GM21515 (cell line): ENCODE measurements around the gene AGXT.

Source experiments
- ATAC-seq: cut with Tn5 transposase; IDR thresholded peaks from one replicate; pipeline ENCODE4 v1.9.1; 2021; ENCODE audit not compliant: unreplicated experiment

Gene AGXT

DNA sequence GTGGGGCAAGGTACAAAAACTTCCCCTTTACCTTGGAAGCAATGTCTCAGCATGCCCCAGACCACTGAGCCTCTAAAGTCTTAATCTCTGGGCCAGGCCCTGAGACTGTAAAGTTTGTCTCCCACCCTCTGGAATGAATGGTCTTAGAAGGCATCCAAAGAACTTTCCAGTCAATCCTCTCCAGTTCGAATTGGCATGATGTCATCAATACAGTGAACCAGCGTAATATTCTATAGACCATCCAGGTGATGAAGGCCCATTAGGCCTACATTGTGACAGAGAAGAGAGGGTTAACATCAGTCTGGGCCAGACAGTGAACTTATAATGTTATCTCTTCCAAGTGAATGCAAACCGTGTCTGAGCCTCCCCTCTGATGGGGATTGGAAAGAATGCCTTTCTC lies 16.1 kb downstream of the AGXT start:
- no peak for ATAC-seq

DNA sequence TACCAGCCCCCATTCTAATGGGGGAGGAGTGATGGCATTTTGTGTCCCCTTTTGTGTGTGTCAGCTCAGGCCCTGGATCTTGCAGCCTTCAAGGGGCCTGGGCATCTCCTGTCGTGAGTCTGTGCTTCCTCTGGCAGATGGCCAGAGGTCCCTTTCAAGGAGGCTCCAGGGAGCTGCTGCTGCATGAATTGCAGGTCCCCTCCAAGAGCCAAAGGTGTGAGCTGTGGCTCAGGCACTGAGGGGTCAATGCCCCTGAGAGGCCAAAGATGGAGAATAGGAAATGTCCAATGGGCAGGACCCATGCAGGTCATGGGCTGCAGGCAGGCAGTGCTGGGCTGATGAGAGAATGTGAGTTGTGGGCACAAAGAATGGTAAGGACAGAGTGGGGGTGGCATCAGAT lies 16.9 kb downstream of the AGXT start:
- ATAC-seq = no peak

DNA sequence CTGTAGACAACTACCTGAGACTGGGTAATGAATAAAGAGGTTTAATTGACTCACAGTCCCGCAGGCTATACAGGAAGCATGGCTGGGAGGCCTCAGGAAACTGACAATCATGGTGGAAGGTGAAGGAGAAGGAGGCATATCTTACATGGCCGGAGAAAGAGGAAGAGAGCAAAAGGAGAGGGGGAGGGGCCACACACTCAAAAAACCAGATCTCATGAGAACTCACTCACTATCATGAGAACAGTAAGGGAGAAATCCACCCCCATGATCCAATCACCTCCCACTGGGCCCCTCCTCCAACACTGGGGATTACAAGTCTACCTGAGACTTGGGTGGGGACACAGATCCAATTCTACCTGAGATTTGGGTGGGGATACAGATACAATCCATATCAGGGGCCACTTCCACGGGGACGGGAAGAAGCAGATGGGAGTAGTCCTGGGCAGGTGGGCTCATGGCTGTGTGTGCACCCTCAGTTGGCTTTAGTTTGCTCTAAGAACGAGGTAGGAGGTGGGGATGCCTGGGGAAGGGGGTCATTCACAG lies 17.5 kb downstream of the AGXT start:
- ATAC-seq = no peak

DNA sequence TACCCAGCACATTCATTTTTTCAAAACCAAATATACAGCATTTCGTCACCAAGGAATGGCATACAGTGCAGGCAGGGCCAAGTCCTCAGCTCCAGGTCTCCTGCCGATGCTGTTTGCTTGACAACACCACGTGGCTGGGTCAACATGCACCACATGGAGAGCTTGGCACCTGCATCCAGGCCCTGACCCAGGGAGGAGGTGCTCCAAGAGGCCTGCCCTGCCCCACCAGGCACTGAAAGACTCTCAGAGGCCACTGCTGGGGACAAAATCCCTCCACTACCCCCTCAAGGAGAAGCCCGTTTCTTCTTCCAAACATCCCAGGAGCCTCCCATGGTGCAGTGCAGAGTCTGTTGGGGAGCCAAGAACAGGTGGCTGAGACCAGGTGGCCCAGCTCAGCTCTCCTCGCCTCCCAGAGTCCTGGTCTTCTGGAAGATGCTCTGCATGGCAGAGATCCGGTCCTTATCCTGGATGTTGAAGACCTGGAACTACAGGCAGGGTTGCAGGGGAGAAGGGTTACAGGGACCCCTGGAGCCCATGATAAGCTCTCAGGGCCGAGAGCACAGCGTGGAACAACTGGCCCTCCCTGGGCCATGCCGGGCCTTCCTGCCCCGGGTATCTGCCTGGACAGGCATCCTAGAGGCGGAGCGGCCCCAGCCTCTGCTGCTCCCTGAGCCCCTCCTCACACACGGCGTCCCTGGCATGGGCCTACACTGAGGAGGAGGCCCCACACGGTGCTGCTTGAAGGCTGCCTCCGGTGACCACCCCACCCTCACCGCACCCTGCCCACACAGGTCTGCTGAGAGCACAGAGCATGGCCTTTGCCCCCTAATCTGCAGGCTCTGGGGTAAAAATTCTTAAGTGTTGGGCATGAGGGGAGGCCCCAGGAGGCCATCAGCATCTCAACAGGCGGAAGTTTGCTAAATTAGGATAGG lies 18.3 kb downstream of the AGXT start:
- ATAC-seq = no peak

DNA sequence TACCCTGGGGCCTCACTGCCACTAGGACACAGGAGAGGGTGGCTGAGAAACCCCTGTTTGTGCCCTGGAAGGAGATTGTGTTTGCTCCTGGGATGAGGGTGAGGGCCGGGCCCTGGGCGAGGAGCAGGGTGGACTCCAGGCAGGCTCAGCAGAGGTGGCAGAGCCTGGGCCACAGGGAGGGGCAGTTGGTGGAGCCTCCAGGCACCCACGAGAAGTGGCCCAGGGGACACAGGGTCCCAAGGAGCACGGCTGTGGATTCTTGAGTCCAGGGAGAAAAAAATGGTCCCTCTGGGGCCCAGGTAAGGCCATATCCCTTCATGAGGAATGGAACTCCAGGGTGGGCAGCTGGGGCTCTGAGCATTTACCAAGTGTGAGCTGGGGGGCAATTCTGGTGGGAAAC lies 19.0 kb downstream of the AGXT start:
- ATAC-seq = no peak

DNA sequence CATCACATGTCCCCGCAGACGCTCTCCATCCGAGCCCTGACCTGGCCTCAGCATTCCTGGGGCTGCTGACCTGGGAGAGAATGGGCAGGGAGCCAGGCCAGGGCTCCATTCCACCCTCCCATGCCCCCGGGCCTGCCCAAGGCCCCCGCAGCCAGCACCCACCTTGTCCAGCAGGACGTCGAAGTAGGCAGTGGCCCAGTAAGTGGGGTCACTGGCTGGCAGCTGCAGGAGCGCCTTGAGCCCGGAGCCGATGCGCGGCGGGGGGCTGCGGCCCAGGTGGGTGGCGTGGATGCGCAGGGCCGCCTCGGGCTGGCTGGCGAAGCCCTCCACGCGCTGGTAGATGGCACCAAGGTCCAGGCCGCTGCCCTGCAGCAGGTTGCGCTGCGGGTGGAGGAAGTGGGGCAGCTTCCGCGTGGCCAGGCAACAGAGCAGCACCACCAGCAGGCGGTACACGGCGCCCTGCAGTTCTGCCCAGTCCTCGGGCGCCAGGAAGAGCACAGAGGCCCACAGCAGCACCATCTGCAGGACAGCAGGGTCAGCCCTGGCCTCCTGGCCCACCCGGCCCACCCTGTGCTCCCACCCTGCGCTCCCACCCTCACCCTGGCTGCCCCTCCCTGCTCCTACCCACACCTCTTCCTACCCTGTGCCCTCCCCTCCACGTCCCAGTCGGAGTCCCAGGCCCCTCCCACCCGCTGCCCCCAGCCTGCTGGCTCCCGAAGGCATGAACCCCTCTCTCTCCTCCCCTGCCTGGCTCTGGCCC lies 19.7 kb downstream of the AGXT start:
- no peak for ATAC-seq

DNA sequence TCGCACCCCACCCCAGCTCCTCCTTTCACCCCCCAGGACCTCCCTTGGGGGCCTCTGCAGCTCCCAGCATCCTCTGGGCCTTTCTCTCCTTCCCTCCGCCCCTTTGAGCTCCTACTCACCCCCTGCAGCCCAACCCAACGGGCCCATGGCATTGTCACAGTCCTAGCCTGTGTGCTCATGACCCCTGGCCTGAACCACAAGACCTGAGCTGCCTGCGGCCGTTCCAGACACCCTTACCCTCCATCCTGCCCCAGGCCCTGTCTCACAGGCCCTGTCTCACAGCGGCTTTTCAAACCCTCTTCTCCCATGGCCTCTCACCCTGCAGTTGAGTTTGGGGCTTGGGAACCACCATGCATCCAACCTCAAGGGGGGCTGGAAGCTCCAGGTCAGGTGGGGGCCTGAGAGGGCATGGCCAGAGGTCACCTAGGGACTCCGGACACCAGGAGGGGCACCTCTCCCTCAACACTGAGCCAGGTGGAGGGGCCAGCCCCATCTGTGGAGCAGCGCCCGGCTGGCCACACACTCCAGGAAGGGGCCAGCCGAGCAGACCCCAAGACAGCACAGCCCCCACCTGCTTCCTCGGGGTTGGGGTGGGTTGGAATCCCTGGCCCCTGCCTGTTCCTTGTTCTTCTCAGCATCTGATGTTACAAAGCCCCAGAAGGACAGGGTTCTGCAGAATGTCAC lies 20.4 kb downstream of the AGXT start:
- no peak for ATAC-seq

DNA sequence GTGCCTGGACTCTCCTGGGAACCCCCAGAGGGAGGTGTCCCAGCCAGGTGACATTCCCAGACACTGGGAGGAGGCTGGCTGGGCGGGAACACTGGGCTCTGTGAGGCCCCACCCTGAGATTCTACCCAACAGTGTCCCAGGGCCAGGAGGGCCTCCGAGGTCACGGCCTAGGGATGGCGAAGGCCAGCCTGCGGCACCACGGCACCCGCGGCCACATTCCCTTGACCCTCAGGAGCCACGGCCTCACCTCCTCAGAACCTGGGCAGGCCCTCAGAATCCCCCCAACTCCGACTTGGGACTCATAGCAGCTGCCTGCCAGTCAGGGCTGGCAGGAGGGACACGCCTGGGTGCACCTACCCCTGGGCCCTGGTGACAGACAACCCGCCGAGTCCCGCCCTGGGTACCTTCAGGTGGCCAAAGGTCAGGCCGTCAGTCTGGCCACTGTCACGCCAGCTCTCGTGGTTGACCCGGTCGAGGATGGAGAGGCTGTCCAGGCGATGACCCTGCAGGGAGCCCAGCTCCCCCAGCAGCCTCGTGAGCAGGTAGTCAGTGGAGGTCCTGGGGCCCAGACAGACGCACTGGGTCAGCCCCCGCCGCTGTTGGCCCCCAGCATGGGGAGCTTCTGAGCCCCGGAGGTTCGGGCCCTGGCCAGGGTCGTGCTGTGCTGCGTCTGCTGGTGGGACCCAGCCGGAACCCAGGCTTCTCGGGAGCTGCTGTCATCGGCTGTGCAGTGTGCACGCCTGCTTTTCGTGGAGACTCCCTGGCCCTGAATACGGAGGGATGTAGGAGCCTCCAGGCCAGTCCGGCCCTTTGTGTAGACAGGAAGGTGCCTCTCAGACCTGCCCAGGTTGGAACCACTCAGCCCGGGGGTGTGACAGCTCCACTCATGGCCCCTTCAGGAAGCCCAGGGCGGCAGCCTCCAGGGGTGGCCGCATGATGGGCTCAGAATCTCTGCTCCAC lies 21.3 kb downstream of the AGXT start:
- no peak for ATAC-seq

DNA sequence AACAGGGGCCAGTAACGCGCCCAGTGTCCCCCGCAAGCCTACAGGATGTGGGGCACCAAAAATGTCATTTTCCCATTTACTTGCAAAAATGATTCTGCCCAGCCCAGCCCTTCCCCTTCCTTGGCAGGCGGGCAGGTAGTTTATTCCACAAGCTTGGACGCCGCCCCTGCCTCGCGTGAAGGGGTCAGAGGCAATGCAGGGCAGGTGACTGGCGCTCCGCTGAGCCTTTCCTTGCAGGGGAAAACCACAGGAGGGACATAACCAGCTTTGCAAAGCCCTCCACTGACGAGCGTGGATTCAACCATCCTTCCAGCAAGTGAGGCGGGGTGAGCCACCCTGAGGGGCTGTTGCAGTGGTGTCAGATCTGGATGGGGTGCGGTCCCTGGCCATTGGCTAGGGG lies 22.1 kb downstream of the AGXT start:
- ATAC-seq = no peak

DNA sequence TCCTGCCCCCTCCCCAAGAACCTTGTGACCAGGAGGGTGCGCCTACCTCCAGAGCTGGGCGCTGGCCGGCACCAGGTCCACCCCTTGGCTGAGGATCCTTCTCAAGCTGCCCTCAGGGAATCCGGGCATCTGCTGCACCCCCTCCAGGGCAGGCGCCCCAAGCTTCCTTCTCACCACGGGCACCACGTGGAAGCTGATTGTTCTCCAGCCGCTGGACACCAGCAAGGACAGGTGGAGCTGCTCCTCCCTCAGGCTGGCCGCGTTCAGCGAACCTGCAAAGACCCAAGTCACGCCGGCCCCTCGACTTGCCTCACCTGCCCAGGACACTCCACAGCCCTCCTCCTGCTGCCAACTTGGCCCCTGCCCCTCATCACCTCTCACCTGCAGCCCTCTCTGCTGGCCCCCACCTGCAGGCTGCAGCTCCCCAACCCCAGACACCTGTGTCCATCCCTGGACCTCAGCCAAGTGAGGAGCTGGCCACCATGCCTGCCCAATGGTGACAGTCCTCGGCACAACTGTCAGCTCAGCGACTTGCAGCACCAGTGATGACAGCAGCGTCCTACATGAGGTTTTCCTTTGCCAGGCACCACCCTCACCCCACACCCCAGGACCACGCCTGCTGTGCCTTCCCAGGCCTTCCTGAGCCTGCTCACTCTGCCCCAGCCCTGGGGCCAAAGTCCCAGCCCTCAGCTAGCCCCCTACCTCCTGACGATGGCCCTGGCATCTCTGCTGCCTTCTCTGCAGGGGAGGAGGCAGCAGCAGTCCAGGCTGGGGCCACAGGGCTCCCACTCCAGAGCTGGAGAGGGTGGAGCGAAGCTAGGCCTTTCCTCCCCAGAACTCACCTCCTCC lies 23.1 kb downstream of the AGXT start:
- ATAC-seq = no peak

DNA sequence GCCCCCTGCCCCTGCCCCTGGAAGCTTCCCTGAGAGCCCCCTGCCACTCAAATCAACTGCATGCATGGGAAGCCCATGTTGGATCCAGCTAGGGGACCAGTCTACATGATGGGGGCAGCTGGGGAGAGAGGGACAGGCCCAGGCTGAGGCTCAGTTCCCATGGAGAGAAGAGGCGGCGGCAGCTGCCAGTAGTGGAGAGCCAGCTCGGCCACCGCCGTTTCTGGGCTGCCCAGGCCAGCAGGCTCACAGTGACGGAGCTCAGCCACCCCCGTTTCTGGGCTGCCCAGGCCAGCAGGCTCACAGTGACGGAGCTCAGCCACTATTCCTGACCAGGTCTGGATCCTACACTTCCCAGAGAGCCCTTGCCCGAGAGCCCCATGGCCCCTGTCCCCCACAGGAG lies 23.7 kb downstream of the AGXT start:
- ATAC-seq = no peak

DNA sequence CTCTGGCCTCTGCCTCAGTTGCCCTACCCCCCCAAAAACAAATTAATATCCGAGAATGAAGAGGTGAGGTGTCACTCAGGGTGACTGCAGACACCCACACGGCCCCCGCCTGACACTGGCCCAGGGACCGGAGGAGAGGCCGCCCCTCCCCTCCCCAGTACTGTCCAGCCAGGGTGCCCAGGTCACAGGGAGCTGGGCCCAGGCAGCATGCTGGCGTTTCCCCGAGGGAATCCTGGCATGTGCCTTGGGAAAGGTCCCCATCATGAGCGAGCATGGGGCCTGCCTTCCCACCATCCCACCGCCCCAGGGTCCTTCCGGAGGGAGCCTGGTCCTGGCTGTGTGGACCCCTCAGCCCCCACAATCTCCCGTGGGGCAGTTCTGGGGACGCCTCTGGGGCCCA lies 24.3 kb downstream of the AGXT start:
- no peak for ATAC-seq

DNA sequence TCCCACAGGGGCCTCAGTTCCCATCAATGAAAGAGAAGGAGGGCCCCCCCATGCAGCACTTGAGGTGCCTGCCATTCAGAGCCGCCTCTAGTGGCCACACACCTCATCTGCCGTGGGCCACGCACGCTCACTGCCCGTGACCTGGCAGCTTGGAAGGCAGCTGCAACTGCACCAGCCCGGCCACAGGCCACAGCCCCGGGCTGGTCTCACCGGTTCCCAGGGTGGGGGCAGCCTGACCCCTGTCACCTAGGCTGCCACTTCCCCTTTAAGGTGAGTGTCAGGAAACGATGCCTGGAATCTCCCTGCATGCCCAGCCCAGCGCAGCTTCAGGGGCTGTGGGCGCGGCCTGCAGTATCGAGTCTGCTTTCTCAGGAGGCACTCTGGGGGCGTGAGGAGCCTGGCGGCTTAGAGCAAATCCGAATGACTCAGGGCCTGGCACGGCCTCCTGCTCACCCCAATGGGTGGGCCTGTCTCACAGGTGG lies 24.8 kb downstream of the AGXT start:
- no peak for ATAC-seq

DNA sequence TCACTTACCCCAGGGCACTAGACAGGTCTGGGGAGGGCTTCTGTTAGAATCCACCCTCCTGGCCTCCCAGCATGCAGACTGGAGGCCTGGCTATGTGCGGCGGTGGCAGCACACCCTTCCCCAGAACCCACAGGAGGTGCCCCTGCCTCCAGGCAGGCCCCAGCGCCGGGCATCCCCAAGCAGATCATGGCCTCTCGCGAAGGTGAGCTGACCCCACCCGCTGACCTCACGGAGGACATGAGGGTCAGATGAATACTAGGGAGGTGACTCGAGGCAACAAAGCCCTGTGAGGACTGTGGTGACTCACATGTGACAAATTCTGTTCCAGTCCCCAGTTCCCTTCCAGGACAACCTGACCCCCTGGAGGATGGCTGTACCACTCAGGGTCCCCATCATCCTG lies 25.4 kb downstream of the AGXT start:
- no peak for ATAC-seq

DNA sequence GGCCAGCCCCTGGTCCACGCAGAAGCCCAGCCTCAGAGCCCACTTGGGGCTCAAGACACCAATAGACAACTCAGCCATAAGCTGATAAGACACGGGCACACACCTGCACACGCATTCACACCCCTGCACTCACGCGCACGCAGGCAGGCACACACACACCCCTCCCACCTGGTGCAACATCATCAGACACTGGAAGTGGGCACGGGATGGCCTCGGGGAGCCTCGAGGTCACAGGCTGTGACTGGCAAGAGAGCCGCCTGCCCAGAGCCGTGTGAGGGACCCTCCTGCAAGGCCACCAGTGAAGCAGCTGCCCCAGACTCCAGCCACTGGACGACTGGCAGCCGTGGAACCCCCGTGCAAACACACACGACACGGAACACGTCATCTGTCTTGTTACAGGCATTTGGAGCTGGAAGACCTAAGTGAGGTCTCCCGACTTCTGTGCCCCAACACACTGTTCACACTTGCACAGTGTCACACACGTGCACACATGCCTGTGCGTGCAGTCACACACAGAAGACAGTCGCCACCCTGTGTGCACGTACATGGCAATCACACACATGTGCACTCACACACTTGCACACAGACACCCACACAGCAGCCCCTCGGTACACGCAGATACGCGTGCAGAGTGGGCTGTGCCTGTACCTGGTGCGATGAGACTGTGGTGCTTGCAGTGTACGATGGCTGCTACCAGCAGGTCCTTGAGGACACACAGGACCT lies 26.4 kb downstream of the AGXT start:
- ATAC-seq = no peak

DNA sequence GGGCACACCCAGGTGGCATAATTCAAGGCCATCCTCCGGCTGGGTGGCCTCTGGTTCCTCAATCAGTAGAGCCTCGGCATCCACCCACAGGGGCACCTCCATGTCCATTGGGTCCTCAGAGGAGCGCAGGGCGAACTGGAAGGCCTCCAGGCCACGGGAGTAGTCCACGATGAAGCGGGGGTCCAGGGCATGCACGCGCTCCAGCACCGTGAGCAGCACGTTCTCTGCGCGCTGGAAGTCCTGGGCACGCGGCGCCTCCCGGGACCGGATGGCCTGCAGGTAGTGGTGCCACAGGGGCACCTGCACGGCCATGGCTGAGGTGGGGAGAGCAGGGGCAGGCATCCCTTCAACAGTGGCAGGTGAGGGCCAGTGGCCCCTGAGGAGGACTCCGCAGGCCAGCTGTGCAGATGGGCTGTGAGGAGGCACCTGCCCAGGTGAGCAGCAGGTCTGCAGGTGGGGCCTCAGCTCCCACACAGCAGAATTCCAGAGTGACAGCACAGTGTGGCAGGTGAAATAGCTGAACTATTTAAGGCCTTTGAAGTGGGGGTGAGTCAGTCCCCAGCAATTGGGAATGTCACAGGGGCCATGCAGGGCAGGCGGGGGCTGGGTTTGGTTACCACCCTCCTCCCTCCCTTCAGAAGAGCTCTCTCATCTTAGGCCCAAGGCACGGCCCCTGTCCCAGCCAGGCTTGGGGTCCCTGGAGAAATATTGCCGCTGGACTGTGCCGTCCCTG lies 27.2 kb downstream of the AGXT start, which contains the start of gene MAB21L4:
Gene MAB21L4 (minus strand): TSS at position 501 of the 733 bp plus-strand sequence. CDS start 159 bp downstream, at position 342.
- ATAC-seq = no peak

DNA sequence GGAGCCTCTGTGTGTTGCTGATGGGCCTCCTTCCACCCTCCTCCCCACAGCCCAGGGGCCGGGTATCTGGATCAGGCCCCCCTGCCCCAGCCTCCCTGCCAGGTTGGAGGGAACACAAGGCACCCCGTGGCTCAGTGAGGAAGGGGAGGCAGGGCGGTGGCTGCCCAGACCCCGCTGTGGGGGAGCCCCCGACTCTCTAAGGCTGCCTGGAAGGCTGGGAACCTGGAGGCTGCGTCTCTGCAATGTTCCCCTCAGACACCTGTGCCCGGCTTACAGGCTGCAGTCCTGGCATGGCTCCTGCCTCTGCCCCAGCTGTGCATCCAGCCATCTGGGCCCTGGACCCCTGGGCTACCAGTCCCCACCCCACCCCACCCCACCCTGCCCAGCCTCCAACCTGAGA lies 27.8 kb downstream of the AGXT start:
- no peak for ATAC-seq
